HepG2 (cell line): Measurements from ENCODE around the gene TTC6. TPM values are rescaled to one million over a fixed set of nuclear protein-coding genes. Genes with fewer than 3 reads are reported as not detected.

Source experiments
- CEBPG ChIP-seq: IDR thresholded peaks from 2 replicates; pipeline ENCODE4 v1.6.1; 2016
- CSRNP1 ChIP-seq: sonication (generic); formaldehyde crosslinking; IDR thresholded peaks from 2 replicates; pipeline ENCODE4 v1.8.1; 2023; ENCODE audit warnings: mild to moderate bottlenecking, missing genetic modification reagents
- FOXK2 ChIP-seq: fragments of 450-650 bp; IDR thresholded peaks from 2 replicates; pipeline ENCODE4 v1.6.1; 2016
- HHEX ChIP-seq: IDR thresholded peaks from 2 replicates; pipeline ENCODE4 v1.6.1; 2016; ENCODE audit warnings: control low read depth
- KDM3A ChIP-seq: IDR thresholded peaks from 2 replicates; pipeline ENCODE4 v1.6.1; 2018; ENCODE audit warnings: low read depth, missing compliant biosample characterization
- KLF11 ChIP-seq: IDR thresholded peaks from 2 replicates; pipeline ENCODE4 v1.6.1; 2016; ENCODE audit warnings: missing compliant biosample characterization
- KLF16 ChIP-seq, 2 experiments: sonication (generic) in 1 of 2; formaldehyde crosslinking in 1 of 2; IDR thresholded peaks; 2 replicates each; pipeline versions ENCODE4 v1.6.1 to v1.8.0; 2016 to 2023; ENCODE audit warnings: missing genetic modification reagents in 2 of 2, missing compliant biosample characterization in 1 of 2
- MYNN ChIP-seq: sonication (generic); formaldehyde crosslinking; IDR thresholded peaks from 2 replicates; pipeline ENCODE4 v1.4.0; 2020; ENCODE audit warnings: mild to moderate bottlenecking, low read depth, missing genetic modification reagents
- NFE2 ChIP-seq: sonication (generic); formaldehyde crosslinking; IDR thresholded peaks from 2 replicates; pipeline ENCODE4 v1.4.0; 2020; ENCODE audit warnings: missing genetic modification reagents
- PBX2 ChIP-seq: IDR thresholded peaks from 2 replicates; pipeline ENCODE4 v1.6.1; 2016; ENCODE audit warnings: control low read depth
- PLSCR1 ChIP-seq: sonication (generic); formaldehyde crosslinking; IDR thresholded peaks from 2 replicates; pipeline ENCODE4 v1.5.0; 2020; ENCODE audit warnings: missing genetic modification reagents, mild to moderate bottlenecking, borderline replicate concordance
- SATB2 ChIP-seq: sonication (generic); formaldehyde crosslinking; IDR thresholded peaks from 2 replicates; pipeline ENCODE4 v1.5.0; 2020; ENCODE audit warnings: missing genetic modification reagents
- SIN3A ChIP-seq: IDR thresholded peaks from 2 replicates; pipeline ENCODE4 v1.6.1; 2011; ENCODE audit warnings: low read depth, mild to moderate bottlenecking, control low read depth, low read length, borderline replicate concordance
- STAT6 ChIP-seq: sonication (generic); formaldehyde crosslinking; IDR thresholded peaks from 2 replicates; pipeline ENCODE4 v1.4.0; 2020; ENCODE audit warnings: missing genetic modification reagents, mild to moderate bottlenecking, borderline replicate concordance
- ZBTB42 ChIP-seq: sonication (generic); formaldehyde crosslinking; IDR thresholded peaks from 2 replicates; pipeline ENCODE4 v1.5.0; 2020; ENCODE audit warnings: mild to moderate bottlenecking, missing genetic modification reagents
- ZHX1 ChIP-seq: sonication (generic); formaldehyde crosslinking; IDR thresholded peaks from 2 replicates; pipeline ENCODE4 v1.8.1; 2022; ENCODE audit warnings: low read depth, mild to moderate bottlenecking, missing genetic modification reagents
- ZNF136 ChIP-seq: sonication (generic); formaldehyde crosslinking; IDR thresholded peaks from 2 replicates; pipeline ENCODE4 v1.8.1; 2022; ENCODE audit warnings: low read depth, mild to moderate bottlenecking, moderate library complexity, missing genetic modification reagents
- ZNF274 ChIP-seq: sonication (generic); formaldehyde crosslinking; IDR thresholded peaks from 2 replicates; pipeline ENCODE4 v1.5.1; 2020; ENCODE audit warnings: mild to moderate bottlenecking, missing genetic modification reagents
- ZNF784 ChIP-seq: sonication (generic); formaldehyde crosslinking; IDR thresholded peaks from 2 replicates; pipeline ENCODE4 v1.5.1; 2020; ENCODE audit warnings: missing genetic modification reagents, mild to moderate bottlenecking, borderline replicate concordance
- polyA plus RNA-seq, 8 experiments: library from polyadenylated mRNA; depleted of rRNA in 3 of 8; stranded (reverse) in 7 of 8; unstranded in 1 of 8; fragments of >200 nt; fragmentation: Illumina TruSeq in 4 of 8; extraction: Trizol in 4 of 8; gene quantifications; 2 replicates each; pipeline versions ENCODE4 v1.2.1 to v1.2.3, GENCODE V29; 2011 to 2016; ENCODE audit warnings: low read depth in 4 of 8, missing spikeins in 1 of 8, mixed read lengths in 1 of 8; ENCODE audit not compliant: insufficient read depth in 1 of 8
- total RNA-seq, 5 experiments: library from RNA; depleted of rRNA; stranded (reverse); fragments of >200 nt; fragmentation: Illumina TruSeq; extraction: Trizol; gene quantifications; 2 replicates each; pipeline ENCODE4 v1.2.3, GENCODE V29; 2016; ENCODE audit warnings: low read depth in 1 of 5

The TTC6 gene
- total and polyA plus RNA-seq, 2 of the 13 experiments (the other 11 are each of a cell fraction or from before 2014, with no cell fraction given) = 9.3 to 27.4 TPM

GRCh38 chr14:37546621-37547447, 48.6 kb upstream of the TTC6 start (continued):
- TF ChIP-seq SIN3A = 0 out of 2 replicates have a peak, but pooled peaks have one; percentile 61
- TF ChIP-seq SATB2 = peak; percentile 96
- peak; percentile 89 for TF ChIP-seq CSRNP1 (CRISPR knock-in tag)
- no peak; the same call in 1 of the 2 replicates for TF ChIP-seq NFE2 (CRISPR knock-in tag)
- TF ChIP-seq FOXK2 = peak; percentile 30; the same call in 1 of the 2 replicates
- TF ChIP-seq PBX2 = peak; percentile 20; the same call in 1 of the 2 replicates
- peak; percentile 75 for TF ChIP-seq CEBPG (CRISPR knock-in tag)
- TF ChIP-seq ZNF136 = peak; percentile 97
- peak; percentile 98 for TF ChIP-seq ZBTB42 (CRISPR knock-in tag)
- peak; percentile 92 for TF ChIP-seq STAT6 (CRISPR knock-in tag)
- TF ChIP-seq KLF11 (CRISPR knock-in tag) = peak; percentile 87; the same call in 1 of the 2 replicates
- peak; percentile 94 for TF ChIP-seq KDM3A (CRISPR knock-in tag)
- no peak for TF ChIP-seq MYNN (CRISPR knock-in tag)
- TF ChIP-seq HHEX (CRISPR knock-in tag) = peak; percentile 96
- TF ChIP-seq ZHX1 = peak; percentile 80
- TF ChIP-seq KLF16 (CRISPR knock-in tag; IDR thresholded peaks at IDR 0.05) = peak in 1 of 2 experiments; percentile 95; a peak in 2 of 4 replicates
- TF ChIP-seq ZNF274 (CRISPR knock-in tag) = peak; percentile 83; the same call in 1 of the 2 replicates
- TF ChIP-seq ZNF784 (CRISPR knock-in tag) = no peak; the same call in none of the 2 replicates
- TF ChIP-seq PLSCR1 = no peak
